WI38 (cell line): ENCODE data around the gene FOSL2.

Experiments used
- H3K4me3 ChIP-seq: 2 replicates; pipeline ENCODE4 v1.5.1; 2011; ENCODE audit warnings: low read depth, mild to moderate bottlenecking, control low read depth, low read length
- CTCF ChIP-seq: IDR thresholded peaks from 2 replicates; pipeline ENCODE4 v1.5.1; 2012; ENCODE audit warnings: low read depth, mild to moderate bottlenecking, control low read depth, low read length

FOSL2 gene

DNA sequence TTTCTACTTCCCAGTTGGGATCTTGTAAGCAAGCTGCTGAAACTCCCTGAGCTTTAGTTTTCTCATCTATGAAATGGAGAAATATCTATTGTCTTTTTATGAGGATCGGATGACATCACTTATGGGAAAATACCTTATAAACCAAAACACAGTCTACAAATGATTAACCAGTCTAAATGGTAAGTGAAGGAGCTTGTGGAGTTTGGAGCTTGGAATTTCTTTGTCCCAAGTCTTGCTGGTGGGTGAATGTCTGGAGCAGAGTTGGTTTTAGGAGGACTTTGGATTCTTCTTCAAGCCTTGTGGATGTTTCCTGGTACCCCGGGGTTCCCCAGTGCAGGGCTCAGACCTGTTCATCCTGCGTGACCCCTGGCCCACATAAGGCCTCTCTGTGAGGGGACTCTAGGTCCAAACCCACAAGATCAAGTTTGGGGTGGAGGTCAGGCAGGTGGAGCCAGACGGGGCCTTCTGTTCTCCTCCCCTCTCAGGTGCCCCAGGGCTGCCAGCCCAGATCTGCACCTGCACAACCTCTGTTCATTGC lies 43.2 kb downstream of the FOSL2 start:
- no peak overlapping the region for H3K4me3 ChIP-seq
- no peak for TF ChIP-seq CTCF

DNA sequence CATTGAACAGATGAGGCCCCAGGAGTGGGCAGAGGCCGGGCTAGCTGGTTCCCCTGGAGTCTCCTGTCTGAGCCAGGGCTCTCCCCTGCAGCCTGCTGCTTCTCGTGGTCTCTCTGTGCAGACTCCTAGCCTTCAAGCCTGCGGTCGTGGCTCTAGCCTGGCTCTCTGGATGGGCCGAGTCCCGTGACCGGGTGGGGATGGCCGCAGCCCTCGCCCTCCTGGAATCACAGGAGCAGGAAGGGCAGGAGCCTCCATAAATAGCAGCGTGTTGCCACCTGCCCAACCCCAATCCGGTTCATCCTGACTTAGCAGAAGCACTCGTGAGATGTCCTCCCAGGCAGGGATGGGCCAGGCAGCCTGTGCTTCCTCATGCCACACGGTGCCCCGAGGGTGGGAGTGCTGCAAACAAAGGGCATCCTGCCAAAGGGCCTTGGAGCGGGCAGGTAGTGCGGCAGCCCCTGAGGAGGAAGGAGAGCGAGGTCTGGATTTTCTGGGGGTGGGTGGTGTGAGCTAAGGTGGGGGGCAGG lies 43.9 kb downstream of the FOSL2 start:
- H3K4me3 ChIP-seq: no peak overlapping the region
- TF ChIP-seq CTCF: no peak

- TF ChIP-seq CTCF: no peak
- H3K4me3 ChIP-seq: no peak overlapping the region
These were observed 44.6 kb downstream of the FOSL2 start for GRCh38 chr2:28437149-28437835.

DNA sequence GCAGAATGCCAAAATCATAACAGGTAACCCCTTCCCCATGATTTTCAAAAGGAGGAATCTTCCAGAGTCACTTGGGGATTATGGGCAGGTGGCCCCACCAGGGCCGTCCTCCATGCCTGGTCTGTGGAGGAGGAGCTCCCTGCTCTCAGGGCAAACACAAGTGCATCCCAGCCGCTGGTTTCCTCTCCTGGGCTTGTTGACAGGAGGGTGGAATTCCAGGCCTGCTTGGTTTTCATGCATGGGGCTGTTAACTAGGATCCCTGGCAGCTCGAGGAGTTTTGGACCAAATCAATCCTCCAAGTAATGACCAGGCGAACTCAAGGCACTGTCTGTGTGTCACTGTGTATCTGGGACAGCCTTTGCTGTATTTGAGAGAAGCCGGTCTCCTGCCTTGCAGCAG lies 45.3 kb downstream of the FOSL2 start:
- TF ChIP-seq CTCF: no peak
- no peak overlapping the region for H3K4me3 ChIP-seq

DNA sequence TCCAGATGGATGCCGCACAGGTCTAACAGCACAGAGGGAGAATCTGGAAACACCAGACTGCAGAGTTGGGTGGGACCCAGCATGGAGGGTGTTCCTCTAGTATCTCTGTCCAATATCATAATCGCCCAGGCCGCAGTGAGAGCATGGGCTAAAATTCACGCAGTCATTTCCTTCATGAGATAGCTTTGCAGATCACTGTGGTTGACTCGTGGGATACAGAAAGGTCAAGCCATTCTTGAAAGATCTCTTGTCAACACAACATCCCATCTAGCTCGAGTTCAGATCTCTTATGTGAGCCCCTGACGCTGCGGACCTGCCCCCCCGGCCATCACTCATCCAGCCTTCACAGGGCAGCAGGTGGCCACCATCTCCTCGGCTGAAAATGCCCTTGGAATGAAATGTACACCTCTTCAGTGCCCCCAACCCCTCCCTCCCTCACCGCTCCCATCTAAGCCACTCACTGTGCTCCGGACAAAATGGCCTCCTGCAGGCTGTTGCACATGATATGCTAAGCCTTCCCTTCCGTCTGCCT lies 45.9 kb downstream of the FOSL2 start:
- no peak overlapping the region for H3K4me3 ChIP-seq
- no peak for TF ChIP-seq CTCF

DNA sequence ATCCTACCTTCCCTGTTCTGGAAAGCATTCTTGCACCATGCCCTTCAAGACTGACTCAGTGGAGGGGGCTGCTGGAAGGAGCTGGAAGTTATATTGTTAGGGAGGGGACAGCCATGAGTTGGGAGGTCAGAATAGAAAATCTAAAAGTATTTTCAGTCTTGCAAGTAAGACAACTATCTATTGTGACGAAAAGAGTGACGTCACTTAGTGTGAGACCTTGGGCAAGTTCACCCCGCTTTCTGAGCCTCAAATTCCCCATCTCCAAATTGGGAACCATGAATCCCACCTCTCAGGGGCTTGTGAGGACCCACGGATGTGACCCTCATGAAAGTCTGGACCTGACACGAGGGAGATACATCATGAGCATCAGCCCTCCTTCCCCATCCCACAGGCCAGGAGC lies 46.5 kb downstream of the FOSL2 start:
- TF ChIP-seq CTCF: no peak
- H3K4me3 ChIP-seq: no peak overlapping the region

- no peak for TF ChIP-seq CTCF
- H3K4me3 ChIP-seq: no peak overlapping the region
These were observed 47.1 kb downstream of the FOSL2 start for GRCh38 chr2:28439763-28440162.
